PFSK-1 (cell line): ENCODE measurements around the gene LIN54.

Experiments used
- POLR2AphosphoS5 ChIP-seq: IDR thresholded peaks from 2 replicates; pipeline ENCODE4 v1.6.1; 2012; ENCODE audit warnings: low read depth, mild to moderate bottlenecking, control low read depth, low read length, moderate library complexity
- TAF1 ChIP-seq: IDR thresholded peaks from 2 replicates; pipeline ENCODE4 v1.6.1; 2012; ENCODE audit warnings: low read length, control low read depth, borderline replicate concordance; ENCODE audit not compliant: insufficient read depth

GRCh38 chr4:82918091-82918490 is 92.5 kb downstream of the LIN54 start:
- no peak for TF ChIP-seq TAF1
- no peak for TF ChIP-seq POLR2AphosphoS5
